GM21360 (cell line): ENCODE data around the gene C2orf80.
"Not testable (repeated sequence)": the region's sequence is repeated elsewhere in the genome, so short reads cannot be mapped to it uniquely, and the experiment has no call there.

Source experiments
- ATAC-seq: cut with Tn5 transposase; IDR thresholded peaks from one replicate; pipeline ENCODE4 v1.9.1; 2021; ENCODE audit warnings: mild to moderate bottlenecking, moderate library complexity; ENCODE audit not compliant: unreplicated experiment

The C2orf80 gene

GRCh38 chr2:208179028-208179609, 10.7 kb downstream of the C2orf80 start:
- ATAC-seq: no peak

- no peak for ATAC-seq
Observed at GRCh38 chr2:208175840-208176153, 14.0 kb downstream of the C2orf80 start.

DNA sequence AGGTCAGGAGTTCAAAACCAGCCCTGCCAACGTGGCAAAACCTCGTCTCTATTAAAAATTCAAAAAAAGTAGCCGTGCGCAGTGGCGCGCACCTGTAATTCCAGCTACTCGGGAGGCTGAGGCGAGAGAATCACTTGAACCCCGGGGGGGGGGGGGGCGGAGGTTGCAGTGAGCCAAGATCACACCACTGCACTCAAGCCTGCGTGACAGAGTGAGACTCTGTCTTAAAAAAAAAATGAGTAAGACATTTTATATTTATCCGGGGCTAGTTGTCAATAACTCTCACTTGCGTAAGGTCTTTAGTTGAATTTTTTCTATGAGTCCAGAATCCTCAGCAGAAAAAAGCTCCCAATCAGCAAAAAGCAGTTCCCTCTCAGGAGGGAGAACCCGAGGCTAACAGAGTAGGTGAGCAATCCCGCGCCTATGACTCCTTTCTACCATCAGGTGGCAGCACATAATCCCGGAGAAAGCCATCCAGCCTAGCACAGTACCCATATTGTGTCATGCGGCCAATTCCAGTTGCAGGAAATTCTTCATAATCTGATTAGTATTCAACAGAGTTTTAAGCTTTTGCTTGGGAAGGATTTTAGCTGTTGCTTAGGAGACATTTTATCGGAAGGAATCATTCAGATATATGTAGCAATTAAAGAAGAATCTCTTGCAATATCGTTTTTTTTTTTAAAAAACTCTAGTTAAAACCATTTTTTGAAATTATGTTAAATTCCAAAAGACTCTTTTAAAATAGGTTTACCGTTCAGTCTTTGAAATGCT, 14.6 kb downstream of the C2orf80 start:
- ATAC-seq: peak; percentile 99

GRCh38 chr2:208174144-208174543, 15.7 kb downstream of the C2orf80 start:
- ATAC-seq: no peak

DNA sequence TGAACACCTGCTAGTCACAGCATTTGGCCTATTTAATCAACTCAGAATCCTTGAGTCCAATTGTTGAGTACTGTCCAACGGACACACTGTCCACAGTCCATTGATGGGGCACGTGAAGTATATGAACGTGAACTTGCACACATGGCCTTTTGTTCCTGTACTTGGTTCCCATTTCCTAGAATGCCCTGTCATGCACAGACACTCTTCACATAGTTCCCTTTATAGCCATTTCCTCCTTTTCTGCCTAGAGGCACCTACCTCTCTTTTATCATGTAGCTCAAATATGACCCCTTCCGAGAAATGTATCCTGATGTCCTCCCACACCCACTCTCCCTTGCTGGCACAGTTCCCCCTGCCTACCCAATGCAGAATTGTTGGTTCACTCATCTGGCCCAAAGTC, 17.7 kb downstream of the C2orf80 start:
- ATAC-seq: no peak

DNA sequence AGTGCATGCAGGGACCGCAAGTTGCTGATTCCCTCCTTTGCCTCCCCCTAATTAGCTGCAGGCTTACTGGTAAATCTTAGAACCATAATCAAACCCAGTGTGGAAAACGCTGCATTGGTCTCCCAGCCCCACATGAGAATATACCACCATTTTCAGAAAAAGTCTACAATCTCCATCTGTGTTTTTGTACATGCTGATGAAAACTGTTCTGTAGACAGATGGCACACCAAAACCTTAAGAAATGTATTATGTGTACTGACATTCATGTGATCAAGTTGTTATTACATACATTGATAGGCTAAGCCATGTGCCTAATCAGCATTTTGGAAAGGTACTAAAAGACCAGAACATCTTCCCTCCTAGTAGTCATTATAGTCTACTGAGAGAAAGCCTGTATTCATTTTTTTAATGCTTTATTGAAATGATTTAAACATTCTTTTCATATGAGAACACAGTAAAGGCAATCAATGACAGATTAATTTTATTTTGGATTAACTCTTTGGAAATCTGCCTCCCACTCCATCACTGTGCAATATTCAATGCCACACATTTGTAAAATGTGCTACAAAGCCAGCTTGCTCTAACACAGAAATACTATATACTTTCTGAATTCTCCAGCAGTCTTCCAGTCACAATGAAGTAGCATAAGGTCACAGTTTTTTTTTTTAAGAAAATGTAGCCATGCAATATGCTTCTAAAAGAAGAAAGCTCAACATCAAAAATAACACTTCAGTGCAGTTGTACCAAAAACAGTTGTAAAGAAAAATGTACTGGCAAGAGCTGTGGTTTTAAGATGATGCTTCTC, 24.7 kb downstream of the C2orf80 start:
- ATAC-seq: no peak

GRCh38 chr2:208163489-208163888, 26.3 kb downstream of the C2orf80 start, which contains the start of gene CRYGA:
TSS of gene CRYGA (minus strand) at chr2:208163589. CDS start at chr2:208163556, 33 bp downstream.
- no peak for ATAC-seq

GRCh38 chr2:208156439-208156838, 33.4 kb downstream of the C2orf80 start:
- no peak for ATAC-seq

DNA sequence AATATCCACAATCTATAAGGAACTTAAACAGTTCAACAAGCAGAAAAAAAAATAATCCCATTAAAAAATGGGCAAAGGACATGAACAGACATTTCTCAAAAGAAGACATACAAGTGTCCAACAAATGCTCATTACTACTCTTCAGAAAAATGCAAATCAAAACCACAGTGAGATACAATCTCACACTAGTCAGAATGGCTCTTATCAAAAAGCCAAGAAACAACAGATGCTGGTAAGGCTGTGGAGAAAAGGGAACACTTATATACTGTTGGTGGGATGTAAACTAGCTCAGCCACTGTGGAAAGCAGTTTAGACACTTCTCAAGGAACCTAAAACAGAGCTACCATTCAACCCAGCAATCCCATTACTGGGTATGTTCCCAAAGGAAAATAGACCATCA, 36.7 kb downstream of the C2orf80 start:
- ATAC-seq: no peak

- ATAC-seq: no peak
Observed at GRCh38 chr2:208150956-208151355, 38.9 kb downstream of the C2orf80 start.

DNA sequence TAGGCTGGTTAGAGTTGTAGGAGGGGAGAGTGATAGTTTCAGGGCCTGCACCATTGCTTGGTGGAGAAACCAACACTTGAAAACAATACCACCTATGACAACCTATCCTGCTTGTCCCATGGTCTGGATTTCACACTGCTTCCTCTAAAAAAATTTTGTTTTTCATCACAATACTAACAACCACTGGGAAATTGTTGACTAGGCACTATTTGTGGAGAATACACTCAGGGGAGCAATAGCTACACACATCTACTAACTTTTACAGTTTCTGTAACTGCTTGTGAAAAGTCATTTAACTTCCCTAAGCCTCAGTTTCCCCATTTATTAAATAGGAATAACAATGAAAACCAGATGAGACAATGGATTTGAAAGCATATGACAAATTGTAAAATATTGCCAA, 39.7 kb downstream of the C2orf80 start:
- no peak for ATAC-seq

DNA sequence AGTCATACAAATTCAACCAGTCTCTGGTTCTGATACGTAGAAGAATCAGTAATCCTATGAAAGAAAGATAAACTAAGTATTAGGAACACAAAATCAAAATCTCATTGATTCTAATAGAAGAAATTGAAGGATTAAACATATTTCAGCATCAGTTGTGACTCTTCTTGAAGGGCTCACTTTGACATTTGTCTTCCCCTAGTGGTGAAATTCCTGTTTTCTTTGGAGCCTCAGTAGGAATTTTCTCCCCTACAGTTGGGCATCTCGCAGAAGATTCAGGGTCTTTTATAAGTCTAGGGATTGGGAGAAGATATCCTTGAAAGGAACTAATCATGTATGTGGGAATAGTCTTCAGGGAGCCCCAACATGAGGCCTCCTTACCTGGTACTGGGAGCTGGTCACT, 41.0 kb downstream of the C2orf80 start:
- ATAC-seq: no peak

DNA sequence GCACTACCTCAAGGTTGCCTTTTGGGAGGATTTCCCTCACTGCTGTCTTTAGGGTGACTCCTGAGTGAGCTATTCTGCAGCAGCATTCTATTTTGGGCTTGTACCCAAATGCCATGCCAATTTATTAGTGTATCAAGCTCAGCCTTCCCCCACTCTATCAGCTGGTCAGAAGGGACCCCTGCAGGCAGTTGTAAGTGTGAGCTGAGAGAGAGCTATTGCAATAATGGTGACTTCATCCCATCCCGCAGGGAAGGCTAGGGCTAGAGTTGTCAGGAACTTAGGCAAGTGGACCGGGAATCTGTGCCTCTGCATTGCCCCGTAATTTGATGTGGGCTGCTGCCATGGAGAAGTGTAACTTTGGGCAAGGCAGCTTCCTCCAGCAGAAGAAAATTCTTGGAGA, 42.1 kb downstream of the C2orf80 start:
- ATAC-seq: no peak

DNA sequence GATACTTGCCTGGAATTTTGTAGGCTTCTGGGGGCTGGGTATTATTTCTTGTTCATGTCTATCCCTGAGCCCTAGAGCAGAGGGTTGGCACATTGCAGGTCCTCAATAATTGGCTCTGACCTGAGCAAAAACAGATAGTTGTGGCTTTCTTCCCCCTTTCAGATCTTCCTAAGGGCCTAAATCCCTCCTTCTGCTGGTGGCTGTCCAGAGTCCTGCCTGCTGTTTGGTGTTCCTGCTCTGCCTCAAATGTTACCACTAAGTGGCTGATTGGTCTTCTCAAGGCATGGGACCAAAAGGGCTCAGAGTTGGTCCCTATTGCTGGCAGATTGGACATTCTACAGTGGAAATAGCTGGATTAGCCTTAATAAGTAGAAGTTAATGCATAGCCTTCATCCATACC, 42.8 kb downstream of the C2orf80 start:
- no peak for ATAC-seq

DNA sequence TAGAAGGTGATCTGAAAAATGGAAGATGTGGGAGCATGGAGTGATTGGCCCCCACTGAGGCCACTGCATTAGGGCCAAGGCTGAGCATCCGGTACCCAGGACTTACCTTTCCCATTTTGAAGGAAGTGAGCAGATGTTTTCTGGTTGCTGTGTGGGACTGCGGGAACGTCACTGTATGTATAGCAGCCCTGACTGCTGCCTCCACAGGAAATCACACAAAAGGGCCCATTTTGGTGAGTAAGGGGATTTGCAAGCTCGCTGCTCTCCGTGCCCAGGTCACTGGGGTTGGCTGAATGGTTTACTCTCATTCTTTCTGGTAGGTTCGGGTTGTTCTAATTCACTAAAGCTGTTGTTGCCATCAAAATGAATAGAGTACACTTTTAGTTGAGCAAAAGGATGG, 43.8 kb downstream of the C2orf80 start, which contains the start of gene CRYGB:
CRYGB (minus strand) TSS at position 153 of the 400 bp plus-strand sequence; CDS start at position 115, 38 bp downstream.
- no peak for ATAC-seq

GRCh38 chr2:208142925-208143799, 46.7 kb downstream of the C2orf80 start:
- no peak for ATAC-seq

- no peak for ATAC-seq
Observed at GRCh38 chr2:208142240-208142924, 47.4 kb downstream of the C2orf80 start.

DNA sequence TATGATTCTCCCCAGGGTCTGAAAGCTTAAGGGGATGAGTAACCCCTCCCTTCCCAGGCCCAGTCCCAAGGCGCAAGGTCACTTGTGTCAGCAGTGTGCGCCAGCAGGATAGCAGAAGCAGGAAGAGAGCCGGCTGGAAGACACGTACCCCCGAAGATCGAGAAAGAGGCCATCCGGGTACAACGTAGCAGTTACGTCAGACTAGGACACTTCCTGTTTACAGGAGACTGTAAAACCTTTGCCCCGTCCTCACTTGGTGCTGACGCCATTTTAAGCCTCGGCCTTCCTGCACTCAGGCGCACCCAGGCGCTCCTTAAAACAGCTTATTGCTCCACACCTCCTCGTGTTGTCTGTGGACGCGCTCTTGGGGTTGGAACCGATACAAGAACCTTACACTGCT, 50.4 kb downstream of the C2orf80 start:
- ATAC-seq: no peak

GRCh38 chr2:208138334-208138733, 51.5 kb downstream of the C2orf80 start:
- not testable (repeated sequence) for ATAC-seq

GRCh38 chr2:208136716-208137094, 53.1 kb downstream of the C2orf80 start:
- ATAC-seq: no peak
